Activated CD4-positive, alpha-beta T cell treated with anti-CD3 and anti-CD28 coated beads, Interleukin-10, Interleukin-2, amounts not matched to agents 100 ng/mL and 50 ng/mL, durations not matched to agents 16 hours and 8 hours (primary cell): ENCODE data around the gene ABCA3.
A peak's percentile ranks its signal among the peaks of the same experiment; 100 is the strongest.
"Not testable (repeated sequence)": the region's sequence is repeated elsewhere in the genome, so short reads cannot be mapped to it uniquely, and the experiment has no call there.

Experiments used
- DNase-seq: peaks from one replicate; pipeline ENCODE4 v3.0.0-alpha.2; 2020

ABCA3 gene

GRCh38 chr16:2251296-2252111 is 89.0 kb downstream of the ABCA3 start, which contains the start of gene ECI1:
ECI1 (minus strand) TSS chr16:2251587; CDS start chr16:2251566, 21 bp downstream.
- DNase-seq, result peak; percentile 95

DNA sequence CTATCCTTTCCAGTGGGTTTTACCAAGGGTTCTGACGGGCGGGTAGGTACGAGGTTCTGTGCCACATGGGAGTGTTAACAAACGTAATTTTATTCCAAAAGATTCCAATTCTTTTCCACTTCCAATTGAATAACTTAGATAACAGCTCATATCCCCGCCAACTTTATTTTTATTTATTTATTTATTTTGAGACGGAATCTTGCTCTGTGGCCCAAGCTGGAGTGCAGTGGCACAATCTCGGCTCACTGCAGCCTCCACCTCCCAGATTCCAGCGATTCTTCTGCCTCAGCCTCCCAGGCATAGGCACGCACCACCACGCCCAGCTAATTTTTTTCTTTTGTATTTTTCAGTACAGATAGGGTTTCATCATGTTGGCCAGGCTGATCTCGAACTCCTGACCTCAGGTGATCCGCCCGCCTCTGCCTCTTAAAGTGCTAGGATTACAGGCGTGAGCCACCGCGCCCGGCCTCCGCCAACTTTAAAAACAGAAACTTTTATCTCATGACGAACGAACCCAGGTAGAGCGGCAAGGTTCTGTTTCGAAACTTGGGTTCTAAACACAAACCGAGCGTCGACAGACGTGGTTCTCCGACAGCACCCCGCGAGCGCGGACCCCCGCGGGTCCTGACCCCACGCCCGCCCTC is 89.8 kb downstream of the ABCA3 start:
- DNase-seq, result peak; percentile 46

DNA sequence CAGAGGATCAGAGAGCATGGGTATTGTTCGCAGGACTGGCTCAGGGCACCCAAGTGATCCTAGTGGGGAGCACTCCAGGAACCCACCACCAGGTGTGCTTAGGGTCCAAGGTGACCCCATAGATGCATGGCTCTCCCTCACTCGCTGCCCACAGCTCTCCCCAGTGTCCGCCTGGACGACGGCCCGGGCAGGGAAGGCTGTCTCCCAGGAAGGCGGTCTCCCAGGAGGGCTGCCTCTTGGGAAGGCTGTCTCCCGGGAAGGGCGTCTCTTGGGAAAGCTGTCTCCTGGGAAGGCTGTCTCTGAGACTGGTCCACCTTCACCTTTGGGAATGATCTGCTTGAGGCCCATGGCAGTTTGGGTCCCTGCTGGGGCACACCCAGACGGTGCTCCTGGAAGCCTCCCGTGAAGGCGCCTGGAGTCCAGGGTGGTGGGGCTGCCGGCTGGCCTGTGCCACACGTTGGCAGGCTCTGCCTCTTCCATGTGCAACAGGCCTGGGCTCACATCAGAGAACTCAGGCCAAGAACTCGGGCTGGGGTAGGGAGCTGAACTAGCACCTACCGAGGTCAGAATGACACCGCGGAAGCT is 94.1 kb downstream of the ABCA3 start:
- DNase-seq, result no peak

GRCh38 chr16:2244926-2245795 is 95.4 kb downstream of the ABCA3 start:
- no peak for DNase-seq

DNA sequence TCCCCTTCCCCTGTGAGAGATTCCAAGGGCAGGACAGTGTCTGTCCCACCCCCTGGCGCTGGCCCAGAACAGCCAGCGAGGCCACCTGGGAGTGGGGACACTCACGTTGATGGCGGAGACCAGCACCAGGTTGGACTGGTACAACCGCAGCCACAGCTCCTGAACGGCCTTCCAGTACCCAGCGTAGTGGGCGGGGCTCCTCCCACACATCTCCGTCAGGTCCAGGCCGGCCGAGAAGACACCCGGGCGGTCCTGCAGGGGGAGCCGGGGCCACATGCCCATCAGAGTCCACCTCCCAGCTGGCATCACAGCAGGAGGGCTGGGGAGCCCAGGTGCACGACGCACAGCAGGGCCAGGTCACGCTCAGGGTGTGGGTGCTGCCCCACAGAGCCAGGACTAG is 96.2 kb downstream of the ABCA3 start:
- DNase-seq, result no peak

DNA sequence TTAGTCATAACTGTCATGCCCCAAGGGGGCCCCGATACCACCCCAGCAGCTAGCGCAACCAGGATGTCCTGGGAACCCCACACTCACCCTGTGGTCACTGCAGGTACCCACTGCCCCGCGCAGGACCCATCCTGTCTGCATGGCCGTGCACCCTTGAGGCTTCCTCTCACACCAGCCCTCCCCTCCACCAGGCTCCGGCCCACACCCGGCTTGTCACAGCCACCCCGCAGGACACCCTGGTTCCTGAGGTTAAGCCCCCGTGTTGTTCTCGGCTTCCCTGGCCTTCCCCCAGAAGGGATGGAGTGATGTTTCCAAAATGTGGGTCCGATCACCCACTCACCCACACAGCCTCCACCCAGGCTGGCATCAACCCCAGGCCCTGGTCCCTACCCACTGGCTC is 96.7 kb downstream of the ABCA3 start:
- no peak for DNase-seq

- DNase-seq, result no peak
These were observed 97.4 kb downstream of the ABCA3 start for GRCh38 chr16:2243031-2243528.

GRCh38 chr16:2242598-2242997 is 97.9 kb downstream of the ABCA3 start:
- DNase-seq, result no peak

GRCh38 chr16:2240331-2240730 is 100.2 kb downstream of the ABCA3 start:
- DNase-seq, result not testable (repeated sequence)

DNA sequence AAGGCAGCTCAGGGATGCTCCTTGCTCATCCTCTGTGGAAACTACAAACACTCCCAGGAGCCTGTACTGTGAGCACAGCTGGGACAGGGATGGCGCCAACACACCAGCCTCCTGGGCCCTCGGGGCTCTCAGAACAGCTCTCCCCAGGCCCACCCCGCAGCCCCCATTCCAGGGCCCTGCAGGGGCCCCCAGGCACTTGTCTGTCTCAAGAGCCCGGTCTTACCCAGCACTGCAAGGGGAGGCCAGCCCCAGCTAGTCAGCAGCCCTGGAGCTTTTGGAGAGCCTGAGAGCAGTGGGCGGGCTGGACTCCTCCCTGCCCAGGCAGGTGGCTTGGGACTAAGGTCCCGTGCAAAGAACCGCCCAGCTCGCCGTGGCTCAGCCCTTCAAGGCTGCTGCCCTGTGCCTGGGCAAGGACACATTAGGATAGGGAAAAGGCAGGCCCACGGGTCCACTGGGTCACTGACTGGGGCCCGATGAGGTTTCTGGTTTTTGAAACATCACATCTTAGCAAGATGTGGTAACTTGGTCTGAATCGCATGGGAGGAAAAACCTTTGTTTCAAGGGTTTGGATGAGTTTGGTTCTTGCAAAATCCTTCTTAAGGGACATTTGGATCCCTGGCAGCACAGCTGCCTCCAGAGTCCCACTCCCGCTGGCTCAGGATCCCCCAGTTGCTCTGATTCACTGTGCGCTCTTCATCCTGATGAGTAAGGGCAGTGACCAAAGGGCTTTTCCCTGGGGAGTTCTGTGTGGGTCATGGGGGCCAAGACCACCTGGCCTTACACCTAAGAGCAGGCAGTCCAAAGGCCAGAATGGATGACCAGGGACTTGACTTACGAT is 101.5 kb downstream of the ABCA3 start:
- no peak for DNase-seq

DNA sequence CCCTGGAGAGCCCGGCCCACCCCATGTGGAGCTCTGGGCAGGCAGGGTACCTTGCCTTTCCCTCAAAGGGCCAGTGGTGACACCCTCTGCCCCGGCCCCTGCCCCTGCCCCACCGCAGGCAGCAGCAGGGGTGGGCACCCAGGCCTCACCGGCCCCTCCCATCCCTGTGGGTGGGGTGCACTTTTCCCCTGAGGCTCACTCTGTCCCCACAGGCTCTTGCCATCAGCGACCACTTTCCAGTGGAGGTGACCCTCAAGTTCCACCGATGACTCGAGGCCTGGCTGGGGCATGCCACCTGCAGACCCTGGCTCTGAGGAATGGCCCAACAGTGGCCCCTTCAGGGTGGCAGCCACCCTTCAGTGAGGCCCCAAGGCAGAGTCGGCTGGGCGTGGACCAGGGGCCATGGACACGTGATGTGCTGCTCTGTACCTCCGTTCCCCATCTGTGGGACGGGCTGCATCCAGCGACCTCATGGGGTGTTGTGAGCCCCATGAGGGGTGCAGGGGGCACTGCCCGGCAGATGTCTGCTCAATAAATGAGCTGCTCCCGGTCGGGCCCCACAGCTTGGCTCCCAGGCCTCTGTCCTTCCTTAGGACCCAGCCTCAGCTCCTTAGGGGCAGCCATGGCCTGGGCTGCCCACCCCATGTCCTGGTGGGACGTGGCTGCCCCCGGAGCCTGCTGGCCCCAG is 102.2 kb downstream of the ABCA3 start:
- no peak for DNase-seq

- DNase-seq, result no peak
These were observed 102.9 kb downstream of the ABCA3 start for GRCh38 chr16:2237493-2238149.

DNA sequence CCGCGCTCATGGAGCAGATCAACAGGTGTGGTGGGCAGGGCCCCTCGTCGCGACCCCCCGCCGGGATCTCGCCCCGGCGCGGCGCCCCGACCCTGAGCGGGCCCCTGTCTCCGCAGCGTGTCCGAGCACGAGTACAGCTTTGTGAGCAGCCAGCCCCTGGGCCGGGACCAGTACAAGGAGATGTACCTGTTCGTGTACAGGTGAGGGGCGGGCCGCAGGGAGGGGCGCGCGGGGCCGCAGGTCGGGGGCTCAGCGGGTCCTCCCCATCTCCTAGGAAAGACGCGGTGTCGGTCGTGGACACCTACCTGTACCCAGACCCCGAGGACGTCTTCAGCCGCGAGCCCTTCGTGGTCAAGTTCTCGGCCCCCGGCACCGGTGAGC is 103.4 kb downstream of the ABCA3 start:
- no peak for DNase-seq

DNA sequence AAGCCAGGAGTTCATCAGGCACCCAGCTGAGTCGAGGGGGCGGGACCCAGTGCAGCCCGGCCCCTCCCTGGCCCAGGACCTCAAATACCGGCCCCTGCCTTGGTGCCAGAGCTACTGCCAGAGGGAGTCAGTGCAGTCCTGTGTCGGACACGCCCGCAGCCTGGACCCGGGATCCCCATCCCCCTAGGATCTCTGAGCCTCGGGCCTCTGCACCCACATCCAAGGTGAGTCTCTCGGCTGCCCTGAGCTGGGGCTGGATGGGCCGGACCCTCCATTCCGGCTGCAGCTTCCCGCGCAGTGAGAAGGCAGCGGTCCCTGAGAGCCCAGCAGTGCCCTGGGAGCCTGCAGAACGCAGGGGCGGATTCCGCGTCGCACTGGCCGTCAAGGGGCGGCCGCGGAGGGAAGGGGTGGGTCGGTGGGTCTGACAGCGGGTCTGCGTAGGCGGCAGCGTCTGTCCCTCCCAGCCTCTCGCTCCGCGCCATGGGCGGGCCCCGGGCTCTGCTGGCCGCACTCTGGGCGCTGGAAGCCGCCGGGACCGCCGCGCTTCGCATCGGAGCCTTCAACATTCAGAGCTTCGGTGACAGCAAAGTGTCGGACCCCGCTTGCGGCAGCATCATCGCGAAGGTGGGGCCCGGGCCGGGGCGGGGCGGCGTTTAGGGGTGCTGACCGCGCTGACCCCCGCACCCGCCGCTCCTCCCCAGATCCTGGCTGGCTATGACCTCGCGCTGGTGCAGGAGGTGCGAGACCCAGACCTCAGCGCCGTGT is 104.0 kb downstream of the ABCA3 start, which contains the start of gene DNASE1L2:
Gene DNASE1L2 (plus strand): TSS at position 108 of the 765 bp plus-strand sequence. CDS start 373 bp downstream, at position 481.
- DNase-seq, result no peak

DNA sequence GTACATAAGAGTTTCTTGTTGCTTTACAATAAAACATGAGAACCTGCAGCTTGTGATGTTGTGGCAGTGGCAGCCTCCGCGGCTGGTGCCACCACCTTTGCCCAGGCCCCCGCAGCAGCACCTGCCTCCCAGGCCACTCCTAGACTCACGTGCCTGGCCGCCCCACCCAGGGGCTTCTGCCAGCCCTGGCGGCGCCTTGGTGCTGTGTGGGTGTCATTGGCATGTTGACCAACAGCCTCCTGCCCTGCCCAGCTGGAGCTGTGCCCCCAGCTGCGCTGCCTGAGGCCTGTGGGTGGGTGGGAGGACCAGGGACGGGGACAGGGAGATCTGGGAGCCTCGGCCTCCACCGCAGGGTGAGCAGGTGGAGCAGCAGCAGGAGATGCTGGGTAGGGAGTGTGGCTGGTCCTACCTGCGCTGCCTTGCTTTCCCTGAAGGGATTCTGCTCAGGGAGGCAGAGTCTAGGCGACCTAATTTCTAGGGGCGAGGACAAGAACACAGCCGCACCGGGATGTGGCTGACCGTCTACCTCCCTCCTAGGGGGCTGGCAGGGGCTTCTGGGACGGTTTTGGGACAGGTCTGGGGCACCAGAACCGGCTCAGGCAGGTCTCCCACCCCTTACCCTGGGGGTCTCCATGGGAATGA is 104.7 kb downstream of the ABCA3 start:
- no peak for DNase-seq

DNA sequence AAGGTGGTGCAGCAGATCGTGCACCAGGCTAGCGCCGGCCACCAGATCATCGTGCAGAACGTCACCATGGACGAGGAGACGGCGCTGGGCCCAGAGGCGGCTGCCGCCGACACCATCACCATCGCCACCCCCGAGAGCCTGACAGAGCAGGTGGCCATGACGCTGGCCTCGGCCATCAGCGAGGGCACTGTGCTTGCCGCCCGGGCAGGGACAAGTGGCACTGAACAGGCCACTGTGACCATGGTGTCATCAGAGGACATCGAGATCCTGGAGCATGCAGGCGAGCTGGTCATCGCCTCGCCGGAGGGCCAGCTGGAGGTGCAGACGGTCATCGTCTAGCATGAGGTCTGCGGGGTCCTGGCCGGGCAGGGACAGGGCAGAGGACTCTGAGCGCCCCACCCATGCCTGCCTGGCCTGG is 105.3 kb downstream of the ABCA3 start:
- DNase-seq, result no peak

GRCh38 chr16:2234813-2235170 is 105.7 kb downstream of the ABCA3 start:
- no peak for DNase-seq

DNA sequence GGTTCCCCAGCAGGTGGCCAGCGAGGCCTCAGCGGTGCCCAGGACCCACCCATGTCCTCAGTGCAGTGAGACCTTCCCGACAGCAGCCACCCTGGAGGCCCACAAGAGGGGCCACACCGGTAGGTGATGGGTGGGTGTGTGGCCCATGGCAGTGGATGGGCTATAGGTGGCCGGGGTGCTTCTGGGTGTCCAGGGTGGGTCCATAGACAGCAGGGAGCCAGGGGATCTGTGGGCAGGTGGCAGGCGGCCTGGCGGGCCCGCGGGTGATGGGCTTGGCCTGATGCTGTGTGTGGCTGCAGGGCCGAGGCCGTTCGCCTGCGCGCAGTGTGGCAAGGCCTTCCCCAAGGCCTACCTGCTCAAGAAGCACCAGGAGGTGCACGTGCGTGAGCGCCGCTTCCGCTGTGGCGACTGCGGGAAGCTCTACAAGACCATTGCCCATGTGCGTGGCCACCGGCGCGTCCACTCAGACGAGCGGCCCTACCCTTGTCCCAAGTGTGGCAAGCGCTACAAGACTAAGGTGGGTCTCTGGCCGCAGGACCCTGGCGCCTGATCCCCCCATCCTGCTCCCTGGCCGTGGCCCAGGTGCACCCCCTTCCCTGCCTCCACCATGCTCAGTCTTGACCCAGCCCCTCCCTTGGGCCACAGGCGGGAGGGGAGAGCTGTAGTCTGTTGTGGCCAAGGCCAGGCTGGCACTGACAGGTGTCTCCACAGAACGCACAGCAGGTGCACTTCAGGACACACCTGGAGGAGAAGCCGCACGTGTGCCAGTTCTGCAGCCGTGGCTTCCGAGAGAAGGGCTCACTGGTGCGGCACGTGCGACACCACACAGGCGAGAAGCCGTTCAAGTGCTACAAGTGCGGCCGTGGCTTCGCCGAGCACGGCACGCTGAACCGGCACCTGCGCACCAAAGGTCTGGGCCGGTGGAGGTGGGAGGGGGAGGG is 106.4 kb downstream of the ABCA3 start:
- DNase-seq, result no peak
